GM19438 (cell line): ENCODE results near the gene MDK.

Experiments
- ATAC-seq: cut with Tn5 transposase; IDR thresholded peaks from one replicate; pipeline ENCODE4 v1.9.1; 2021; ENCODE audit warnings: low read depth; ENCODE audit not compliant: unreplicated experiment

The MDK gene

GRCh38 chr11:46393231-46393616, 11.8 kb downstream of the MDK start:
- no peak for ATAC-seq

GRCh38 chr11:46393759-46394158, 12.3 kb downstream of the MDK start:
- ATAC-seq: no peak

GRCh38 chr11:46397526-46397925, 16.1 kb downstream of the MDK start:
- ATAC-seq: no peak

- ATAC-seq: no peak
Observed at GRCh38 chr11:46402957-46403902, 21.8 kb downstream of the MDK start.

GRCh38 chr11:46404476-46405017, 23.1 kb downstream of the MDK start:
- ATAC-seq: no peak

- ATAC-seq: no peak
Observed at GRCh38 chr11:46407635-46408034, 26.2 kb downstream of the MDK start.

GRCh38 chr11:46408407-46408986, 27.0 kb downstream of the MDK start:
- no peak for ATAC-seq

- ATAC-seq: no peak
Observed at GRCh38 chr11:46410021-46410420, 28.6 kb downstream of the MDK start.

GRCh38 chr11:46413760-46414465, 32.4 kb downstream of the MDK start:
- no peak for ATAC-seq

- ATAC-seq: no peak
Observed at GRCh38 chr11:46414466-46414796, 33.0 kb downstream of the MDK start.

GRCh38 chr11:46414879-46415278, 33.4 kb downstream of the MDK start:
- ATAC-seq: no peak

- ATAC-seq: no peak
Observed at GRCh38 chr11:46417711-46418110, 36.2 kb downstream of the MDK start.

GRCh38 chr11:46418751-46419150, 37.3 kb downstream of the MDK start:
- ATAC-seq: no peak

GRCh38 chr11:46420513-46420912, 39.0 kb downstream of the MDK start:
- no peak for ATAC-seq

- no peak for ATAC-seq
Observed at GRCh38 chr11:46421257-46421880, 39.9 kb downstream of the MDK start.

- ATAC-seq: no peak
Observed at GRCh38 chr11:46422588-46422987, 41.1 kb downstream of the MDK start.

GRCh38 chr11:46426233-46426991, 44.9 kb downstream of the MDK start:
- no peak for ATAC-seq

- no peak for ATAC-seq
Observed at GRCh38 chr11:46427364-46427763, 45.9 kb downstream of the MDK start.

GRCh38 chr11:46429717-46430116, 48.2 kb downstream of the MDK start:
- no peak for ATAC-seq

GRCh38 chr11:46431211-46431610, 49.7 kb downstream of the MDK start:
- no peak for ATAC-seq
